H9 (cell line): Measurements from ENCODE around the gene FNDC3A. TPM values are rescaled to one million over a fixed set of nuclear protein-coding genes. Genes with fewer than 3 reads are reported as not detected.

Experiments used
- DNase-seq: peaks from one replicate; pipeline ENCODE4 v3.0.0-alpha.2; 2017
- H2AFZ ChIP-seq: one replicate; pipeline ENCODE4 v1.6.1; 2013; ENCODE audit warnings: mild to moderate bottlenecking, low read length, control low read depth, moderate library complexity
- H2AK5ac ChIP-seq: 2 replicates; pipeline ENCODE4 v1.6.1; 2013; ENCODE audit warnings: low read length, control low read depth, mixed read lengths; ENCODE audit not compliant: insufficient read length
- H2BK120ac ChIP-seq: one replicate; pipeline ENCODE4 v1.6.1; 2013; ENCODE audit warnings: low read depth, mild to moderate bottlenecking, low read length, control low read depth, inconsistent platforms; ENCODE audit not compliant: poor library complexity, severe bottlenecking
- H2BK12ac ChIP-seq: 2 replicates; pipeline ENCODE4 v1.6.1; 2013; ENCODE audit warnings: low read length, control low read depth, mixed read lengths, low read depth; ENCODE audit not compliant: insufficient read length
- H2BK15ac ChIP-seq: 2 replicates; pipeline ENCODE4 v1.6.1; 2013; ENCODE audit warnings: low read depth, low read length, control low read depth
- H2BK20ac ChIP-seq: one replicate; pipeline ENCODE4 v1.6.1; 2013; ENCODE audit warnings: low read depth, mild to moderate bottlenecking, low read length, control low read depth, inconsistent platforms; ENCODE audit not compliant: poor library complexity, severe bottlenecking
- H2BK5ac ChIP-seq: 2 replicates; pipeline ENCODE4 v1.6.1; 2013; ENCODE audit warnings: low read length, control low read depth, mixed read lengths; ENCODE audit not compliant: insufficient read length
- H3K14ac ChIP-seq: 2 replicates; pipeline ENCODE4 v1.6.1; 2013; ENCODE audit warnings: low read length, control low read depth; ENCODE audit not compliant: insufficient read depth
- H3K18ac ChIP-seq: 2 replicates; pipeline ENCODE4 v1.6.1; 2013; ENCODE audit warnings: low read depth, mild to moderate bottlenecking, mixed read lengths, low read length, control low read depth; ENCODE audit not compliant: insufficient read length
- H3K23ac ChIP-seq: 2 replicates; pipeline ENCODE4 v1.6.1; 2013; ENCODE audit warnings: low read length, control low read depth, mixed read lengths, low read depth; ENCODE audit not compliant: insufficient read length
- H3K23me2 ChIP-seq: 2 replicates; pipeline ENCODE4 v1.6.1; 2013; ENCODE audit warnings: low read depth, mild to moderate bottlenecking, mixed read lengths, low read length, control low read depth; ENCODE audit not compliant: insufficient read length, poor library complexity, severe bottlenecking
- H3K27ac ChIP-seq: 2 replicates; pipeline ENCODE4 v1.5.1; 2013; ENCODE audit warnings: low read length, control low read depth, mixed read lengths, low read depth; ENCODE audit not compliant: insufficient read length
- H3K27me3 ChIP-seq: 2 replicates; pipeline ENCODE4 v1.6.1; 2013; ENCODE audit warnings: low read length, control low read depth, inconsistent platforms; ENCODE audit not compliant: insufficient read depth
- H3K4ac ChIP-seq: 2 replicates; pipeline ENCODE4 v1.6.1; 2013; ENCODE audit warnings: low read depth, mild to moderate bottlenecking, control low read depth, inconsistent platforms, low read length, moderate library complexity
- H3K4me1 ChIP-seq: 2 replicates; pipeline ENCODE4 v1.6.1; 2013; ENCODE audit warnings: low read length, control low read depth, inconsistent platforms; ENCODE audit not compliant: insufficient read depth
- H3K4me2 ChIP-seq: 2 replicates; pipeline ENCODE4 v1.6.1; 2013; ENCODE audit warnings: low read length, control low read depth, mixed read lengths; ENCODE audit not compliant: insufficient read length, insufficient read depth
- H3K56ac ChIP-seq: 2 replicates; pipeline ENCODE4 v1.6.1; 2013; ENCODE audit warnings: low read depth, mild to moderate bottlenecking, mixed read lengths, low read length, control low read depth; ENCODE audit not compliant: insufficient read length
- H3K79me1 ChIP-seq: 2 replicates; pipeline ENCODE4 v1.6.1; 2013; ENCODE audit warnings: low read depth, mild to moderate bottlenecking, moderate library complexity, low read length, control low read depth, inconsistent platforms; ENCODE audit not compliant: insufficient read depth, poor library complexity, severe bottlenecking
- H3K79me2 ChIP-seq: 2 replicates; pipeline ENCODE4 v1.6.1; 2013; ENCODE audit warnings: low read length, control low read depth, inconsistent platforms; ENCODE audit not compliant: insufficient read depth
- H3K9ac ChIP-seq: 2 replicates; pipeline ENCODE4 v1.6.1; 2013; ENCODE audit warnings: low read length, control low read depth, mixed read lengths; ENCODE audit not compliant: insufficient read length; ENCODE audit errors: extremely low read depth
- H3K9me3 ChIP-seq: one replicate; pipeline ENCODE4 v1.6.1; 2013; ENCODE audit warnings: low read depth, low read length, inconsistent platforms; ENCODE audit not compliant: control insufficient read depth
- H3T11ph ChIP-seq: one replicate; pipeline ENCODE4 v1.6.1; 2013; ENCODE audit warnings: mild to moderate bottlenecking, low read length, control low read depth, inconsistent platforms
- H4K20me1 ChIP-seq: one replicate; pipeline ENCODE4 v1.6.1; 2013; ENCODE audit not compliant: control insufficient read depth, insufficient read length, insufficient read depth
- H4K5ac ChIP-seq: 2 replicates; pipeline ENCODE4 v1.6.1; 2013; ENCODE audit warnings: low read depth, mild to moderate bottlenecking, mixed read lengths, low read length, control low read depth; ENCODE audit not compliant: insufficient read length
- H4K8ac ChIP-seq: replicated peaks from 2 replicates; pipeline ENCODE4 v1.6.1; 2013; ENCODE audit warnings: low read length, control low read depth, mixed read lengths, low read depth; ENCODE audit not compliant: insufficient read length
- H4K91ac ChIP-seq: 2 replicates; pipeline ENCODE4 v1.6.1; 2013; ENCODE audit warnings: low read depth, mild to moderate bottlenecking, moderate library complexity, mixed read lengths, low read length, control low read depth; ENCODE audit not compliant: insufficient read length
- H3K27ac Mint-ChIP-seq, 3 experiments: 2 replicates in 2 of 3; 3 replicates in 1 of 3; pipeline ENCODE4 v1.8.0; 2020 to 2021; ENCODE audit warnings: mixed read lengths in 3 of 3, mild to moderate bottlenecking in 1 of 3, moderate library complexity in 1 of 3
- H3K27me3 Mint-ChIP-seq: 2 replicates; pipeline ENCODE4 v1.8.0; 2021; ENCODE audit warnings: low read depth, mild to moderate bottlenecking, moderate library complexity, mixed read lengths
- H3K36me3 Mint-ChIP-seq, 3 experiments: 2 replicates in 2 of 3; 3 replicates in 1 of 3; pipeline ENCODE4 v1.8.0; 2020 to 2021; ENCODE audit warnings: low read depth in 3 of 3, mixed read lengths in 3 of 3; ENCODE audit not compliant: insufficient read depth in 1 of 3
- H3K4me1 Mint-ChIP-seq, 2 experiments: 2 replicates each; pipeline ENCODE4 v1.8.0; 2020; ENCODE audit warnings: mixed read lengths in 2 of 2
- H3K4me3 Mint-ChIP-seq, 2 experiments: 2 replicates in 1 of 2; 3 replicates in 1 of 2; pipeline ENCODE4 v1.8.0; 2020 to 2021; ENCODE audit warnings: mild to moderate bottlenecking in 2 of 2, mixed read lengths in 2 of 2, moderate library complexity in 1 of 2
- H3K9me3 Mint-ChIP-seq, 2 experiments: 2 replicates in 1 of 2; 3 replicates in 1 of 2; pipeline ENCODE4 v1.8.0; 2020; ENCODE audit warnings: mild to moderate bottlenecking in 2 of 2, mixed read lengths in 2 of 2, moderate library complexity in 1 of 2
- WGBS: extraction: QIAGEN DNeasy Blood & Tissue Kit; methylation state at CpG from one replicate; pipeline ENCODE4 v1.1.7; 2013; ENCODE audit warnings: missing lambda C conversion rate, low lambda C conversion rate, mixed read lengths; ENCODE audit not compliant: insufficient read length; ENCODE audit errors: extremely low coverage; 5-methylcytosine and 5-hydroxymethylcytosine counted together
- total RNA-seq: library from RNA; stranded (reverse); gene quantifications from 2 replicates; pipeline ENCODE4 v1.2.1, GENCODE V29; 2021
- TF ChIP-seq, protein P1 (sequence below): fragments of 200-600 bp; sonication (generic); conservative IDR thresholded peaks from 3 replicates; pipeline ENCODE4 v1.8.0; 2021; ENCODE audit warnings: antibody characterized with exemption, mild to moderate bottlenecking

Gene FNDC3A
- total RNA-seq, 1 experiment from 2014 or later: 27.4 TPM

GRCh38 chr13:49055021-49055420 lies 79.3 kb downstream of the FNDC3A start:
- Histone ChIP-seq H3K56ac (no peak overlapping the region), H2BK12ac (no peak overlapping the region), H3K23me2 (no peaks in the 10 kb centered on the region), H4K5ac (no peak overlapping the region), H3K4ac (no peak overlapping the region), H2BK15ac (no peak overlapping the region), H2AK5ac (no peak overlapping the region), H3K14ac (no peak overlapping the region), H3K9ac (no peak overlapping the region), H3K27ac (no peak overlapping the region), H3K27me3 (no peaks in the 10 kb centered on the region; the same call in 1 of the 2 replicates), H3K18ac (no peak overlapping the region), H3K4me1 (peaks cover 8% of the 10 kb centered on the region; the same call in 1 of the 2 replicates), H4K20me1 (no peaks in the 10 kb centered on the region), H3K23ac (no peak overlapping the region), H3K79me2 (no peaks in the 10 kb centered on the region), H2BK5ac (no peak overlapping the region), H2AFZ (no peak overlapping the region), H4K91ac (no peak overlapping the region), H3K9me3 (no peaks in the 10 kb centered on the region), H2BK120ac (no peak overlapping the region), H3T11ph (no peak overlapping the region), H4K8ac (no peak overlapping the region), H2BK20ac (no peak overlapping the region), H3K79me1 (no peaks in the 10 kb centered on the region), H3K4me2 (no peak overlapping the region)
- DNase-seq: no peak
- Mint-ChIP-seq H3K4me1 (peaks cover 35 to 51% of the 10 kb centered on the region in 2 experiments), H3K9me3 (peaks cover 0 to 6% of the 10 kb centered on the region in 2 experiments; a peak in 3 of 5 replicates), H3K4me3 (no peak overlapping the region), H3K36me3 (peaks cover 19 to 27% (median 22%) of the 10 kb centered on the region in 3 experiments), H3K27me3 (no peaks in the 10 kb centered on the region), H3K27ac (no peak overlapping the region)
- TF ChIP-seq, protein P1, sequence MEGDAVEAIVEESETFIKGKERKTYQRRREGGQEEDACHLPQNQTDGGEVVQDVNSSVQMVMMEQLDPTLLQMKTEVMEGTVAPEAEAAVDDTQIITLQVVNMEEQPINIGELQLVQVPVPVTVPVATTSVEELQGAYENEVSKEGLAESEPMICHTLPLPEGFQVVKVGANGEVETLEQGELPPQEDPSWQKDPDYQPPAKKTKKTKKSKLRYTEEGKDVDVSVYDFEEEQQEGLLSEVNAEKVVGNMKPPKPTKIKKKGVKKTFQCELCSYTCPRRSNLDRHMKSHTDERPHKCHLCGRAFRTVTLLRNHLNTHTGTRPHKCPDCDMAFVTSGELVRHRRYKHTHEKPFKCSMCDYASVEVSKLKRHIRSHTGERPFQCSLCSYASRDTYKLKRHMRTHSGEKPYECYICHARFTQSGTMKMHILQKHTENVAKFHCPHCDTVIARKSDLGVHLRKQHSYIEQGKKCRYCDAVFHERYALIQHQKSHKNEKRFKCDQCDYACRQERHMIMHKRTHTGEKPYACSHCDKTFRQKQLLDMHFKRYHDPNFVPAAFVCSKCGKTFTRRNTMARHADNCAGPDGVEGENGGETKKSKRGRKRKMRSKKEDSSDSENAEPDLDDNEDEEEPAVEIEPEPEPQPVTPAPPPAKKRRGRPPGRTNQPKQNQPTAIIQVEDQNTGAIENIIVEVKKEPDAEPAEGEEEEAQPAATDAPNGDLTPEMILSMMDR: no peak
- WGBS: no CpG with 5 or more reads among the region's 4 CpGs
